ENCODE results near the gene CRYGC. TPM values are rescaled to one million over a fixed set of nuclear protein-coding genes. Genes with fewer than 3 reads are reported as not detected.
"Not testable (repeated sequence)": the region's sequence is repeated elsewhere in the genome, so short reads cannot be mapped to it uniquely, and the experiment has no call there.

CRYGC gene
- polyA plus RNA-seq, 1 donor = not detected

GRCh38 chr2:208118918-208119317 lies 10.7 kb downstream of the CRYGC start:
- H3K27me3 ChIP-seq (ENCODE audit: control insufficient read depth, insufficient read depth, low read length) = no peaks in the 10 kb centered on the region
- no peak overlapping the region for H3K4me3 ChIP-seq (ENCODE audit: low read length)
- DNase-seq = no peak
- H3K4me1 ChIP-seq (ENCODE audit: control insufficient read depth, insufficient read depth, low read length) = no peaks in the 10 kb centered on the region
- no peak overlapping the region for H3K27ac ChIP-seq (ENCODE audit: low read length)
- H3K36me3 ChIP-seq (ENCODE audit: control insufficient read depth, insufficient read depth, low read length) = no peaks in the 10 kb centered on the region
- H3K9me3 ChIP-seq (ENCODE audit: control insufficient read depth, low read depth, low read length) = no peaks in the 10 kb centered on the region
- no CpG with 5 or more reads among the region's 3 CpGs for WGBS (ENCODE audit: insufficient coverage, low lambda C conversion rate)

DNA sequence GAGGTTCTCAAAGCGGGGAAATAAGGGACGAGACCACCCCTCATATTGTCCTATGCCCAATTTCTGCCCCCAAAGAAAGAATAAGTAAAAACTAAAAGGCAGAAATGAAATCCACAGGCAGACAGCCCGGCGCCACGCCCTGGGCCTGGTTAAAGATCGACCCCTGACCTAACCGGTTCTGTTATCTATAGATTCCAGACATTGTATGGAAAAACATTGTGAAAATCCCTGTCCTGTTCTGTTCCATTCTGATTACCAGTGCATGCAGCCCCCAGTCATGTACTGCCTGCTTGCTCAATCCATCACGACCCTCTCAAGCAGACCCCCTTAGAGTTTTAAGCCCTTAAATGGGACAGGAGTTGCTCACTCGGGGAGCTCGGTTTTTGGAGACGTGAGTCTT lies 12.2 kb downstream of the CRYGC start:
- H3K27me3 ChIP-seq (ENCODE audit: control insufficient read depth, insufficient read depth, low read length); DNase-seq; H3K4me1 ChIP-seq (ENCODE audit: control insufficient read depth, insufficient read depth, low read length); H3K27ac ChIP-seq (ENCODE audit: low read length); H3K4me3 ChIP-seq (ENCODE audit: low read length); H3K9me3 ChIP-seq (ENCODE audit: control insufficient read depth, low read depth, low read length); H3K36me3 ChIP-seq (ENCODE audit: control insufficient read depth, insufficient read depth, low read length): not testable (repeated sequence)
- no CpG with 5 or more reads among the region's 11 CpGs for WGBS (ENCODE audit: insufficient coverage, low lambda C conversion rate)

DNA sequence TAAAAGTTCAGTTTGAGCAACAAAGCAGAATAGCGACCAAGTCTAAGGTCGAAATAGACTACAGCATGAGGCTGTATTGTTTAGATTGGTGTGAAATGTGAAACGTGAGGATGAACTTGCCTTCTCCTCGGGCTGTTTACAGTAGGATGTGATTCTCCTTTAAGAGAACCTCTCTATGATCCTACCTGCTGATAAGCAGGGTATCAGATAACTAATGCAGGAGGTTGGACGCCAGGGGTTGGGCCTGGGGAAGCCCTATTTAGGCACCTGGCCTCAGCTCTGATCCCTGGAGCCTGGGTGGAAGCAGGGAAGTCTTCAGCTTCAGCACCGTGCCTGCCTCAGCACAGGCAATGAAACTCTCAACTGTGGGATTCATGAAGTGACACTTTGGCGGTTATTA lies 16.7 kb downstream of the CRYGC start:
- WGBS (ENCODE audit: insufficient coverage, low lambda C conversion rate) = no CpG with 5 or more reads among the region's 7 CpGs
- Histone ChIP-seq H3K9me3 (ENCODE audit: control insufficient read depth, low read depth, low read length) (no peaks in the 10 kb centered on the region), H3K4me1 (ENCODE audit: control insufficient read depth, insufficient read depth, low read length) (peaks cover 9% of the 10 kb centered on the region), H3K4me3 (ENCODE audit: low read length) (no peak overlapping the region), H3K27ac (ENCODE audit: low read length) (no peak overlapping the region), H3K36me3 (ENCODE audit: control insufficient read depth, insufficient read depth, low read length) (no peaks in the 10 kb centered on the region), H3K27me3 (ENCODE audit: control insufficient read depth, insufficient read depth, low read length) (peaks cover 3% of the 10 kb centered on the region)
- DNase-seq = peak in 1 of 2 donors; percentile 23

DNA sequence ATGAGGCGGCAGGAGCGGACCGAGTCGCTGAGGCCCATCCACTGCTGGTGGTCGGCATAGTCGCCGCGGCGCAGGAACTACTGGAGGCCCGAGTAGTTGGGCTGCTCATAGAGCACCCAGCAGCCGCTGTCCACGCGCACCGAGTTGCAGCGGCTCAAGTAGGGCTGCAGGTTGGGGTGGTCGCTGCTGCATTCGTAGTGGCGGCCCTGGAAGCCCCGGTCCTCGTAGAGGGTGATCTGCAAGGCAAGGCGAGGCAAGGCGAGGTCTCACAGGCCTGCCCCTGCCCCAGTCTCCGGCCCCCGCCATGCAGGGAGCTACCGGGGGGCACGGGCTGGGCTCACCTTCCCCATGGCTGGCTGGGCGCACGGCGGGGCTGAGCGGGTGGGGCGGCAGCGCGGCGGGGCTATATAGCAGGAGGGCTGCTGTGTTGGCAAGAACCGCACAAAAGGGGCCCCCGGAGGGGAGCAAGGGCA lies 17.3 kb downstream of the CRYGC start:
- not testable (repeated sequence) for H3K27ac ChIP-seq (ENCODE audit: low read length); H3K36me3 ChIP-seq (ENCODE audit: control insufficient read depth, insufficient read depth, low read length); H3K27me3 ChIP-seq (ENCODE audit: control insufficient read depth, insufficient read depth, low read length); H3K4me1 ChIP-seq (ENCODE audit: control insufficient read depth, insufficient read depth, low read length); H3K4me3 ChIP-seq (ENCODE audit: low read length); H3K9me3 ChIP-seq (ENCODE audit: control insufficient read depth, low read depth, low read length)
- whole genome bisulfite sequencing (ENCODE audit: insufficient coverage, low lambda C conversion rate) = no CpG with 5 or more reads among the region's 36 CpGs
- DNase-seq = peak in 1 of 2 donors; percentile 17

DNA sequence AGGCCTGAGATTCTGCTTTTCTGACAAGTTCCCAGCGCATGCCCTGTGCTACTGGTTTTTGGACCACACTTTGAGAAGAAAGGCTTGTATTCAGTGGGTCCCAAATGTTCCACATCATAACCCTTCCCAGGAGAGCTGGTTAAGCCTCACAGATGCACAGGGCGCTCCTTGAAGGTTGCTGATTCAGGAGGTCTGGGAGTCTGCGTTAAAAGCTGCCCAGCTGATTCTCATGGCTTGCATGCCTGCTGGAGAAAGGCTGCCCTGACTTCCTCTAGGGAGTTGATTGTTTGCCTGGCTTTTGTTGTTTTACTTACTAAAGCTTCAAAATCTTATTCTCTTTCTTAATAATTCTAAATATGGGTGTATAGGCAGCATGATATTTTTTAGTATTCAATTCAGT lies 26.0 kb downstream of the CRYGC start:
- WGBS (ENCODE audit: insufficient coverage, low lambda C conversion rate) = no CpG with 5 or more reads among the region's 3 CpGs

DNA sequence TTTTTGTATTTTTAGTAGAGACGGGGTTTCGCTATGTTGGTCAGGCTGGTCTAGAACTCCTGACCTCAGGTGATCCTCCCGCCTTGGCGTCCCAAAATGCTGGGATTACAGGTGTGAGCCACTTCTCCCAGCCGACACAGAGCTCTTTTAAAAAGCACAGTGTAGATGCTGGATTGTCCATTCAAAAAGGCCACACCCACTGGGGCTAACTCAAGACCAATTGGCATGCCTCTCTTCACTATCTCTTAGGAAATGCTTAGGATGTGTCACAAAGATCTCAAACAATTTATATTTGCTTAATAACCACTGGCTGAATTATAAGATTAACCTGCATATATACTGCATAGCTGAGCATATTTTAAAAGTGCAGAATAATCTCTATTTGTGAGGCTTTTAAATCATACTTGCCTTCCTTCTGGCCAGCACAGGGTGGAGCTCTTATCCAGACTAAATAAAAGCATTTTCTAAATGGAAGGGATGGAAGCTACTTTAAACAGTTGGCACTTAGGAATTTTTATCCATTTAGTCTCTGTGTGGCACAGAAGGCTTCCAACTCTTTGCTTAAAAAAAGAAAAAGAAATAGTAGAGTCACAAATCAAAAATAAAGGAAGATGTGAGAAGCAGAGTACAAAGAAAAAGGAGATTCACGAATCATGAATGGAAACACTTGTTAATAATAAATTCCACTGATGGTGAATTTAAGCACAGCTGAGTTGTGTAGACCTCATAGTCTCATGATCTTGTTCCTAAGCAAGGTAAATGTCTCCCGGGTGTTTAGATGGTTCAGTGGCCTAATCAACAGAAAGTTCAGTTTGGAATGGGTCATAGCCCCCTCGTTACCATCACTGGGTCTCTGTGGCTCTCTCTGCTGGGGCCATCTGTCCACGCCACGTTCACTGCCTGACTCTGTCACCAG lies 27.7 kb downstream of the CRYGC start:
- Histone ChIP-seq H3K27ac (ENCODE audit: low read length) (no peak overlapping the region), H3K36me3 (ENCODE audit: control insufficient read depth, insufficient read depth, low read length) (no peaks in the 10 kb centered on the region), H3K4me3 (ENCODE audit: low read length) (no peak overlapping the region), H3K27me3 (ENCODE audit: control insufficient read depth, insufficient read depth, low read length) (no peaks in the 10 kb centered on the region), H3K4me1 (ENCODE audit: control insufficient read depth, insufficient read depth, low read length) (no peaks in the 10 kb centered on the region), H3K9me3 (ENCODE audit: control insufficient read depth, low read depth, low read length) (no peaks in the 10 kb centered on the region)
- peak in 1 of 2 donors; percentile 30 for DNase-seq
- 0% methylated on average over 1 of the region's 10 CpGs for WGBS (ENCODE audit: insufficient coverage, low lambda C conversion rate)

More for the DNA sequence above, 26.0 kb downstream of the CRYGC start:
- no peak overlapping the region for H3K4me3 ChIP-seq (ENCODE audit: low read length)
- H3K27ac ChIP-seq (ENCODE audit: low read length) = no peak overlapping the region
- H3K4me1 ChIP-seq (ENCODE audit: control insufficient read depth, insufficient read depth, low read length) = no peaks in the 10 kb centered on the region
- no peaks in the 10 kb centered on the region for H3K9me3 ChIP-seq (ENCODE audit: control insufficient read depth, low read depth, low read length)
- H3K36me3 ChIP-seq (ENCODE audit: control insufficient read depth, insufficient read depth, low read length) = no peaks in the 10 kb centered on the region
- H3K27me3 ChIP-seq (ENCODE audit: control insufficient read depth, insufficient read depth, low read length) = no peaks in the 10 kb centered on the region
- no peak for DNase-seq

DNA sequence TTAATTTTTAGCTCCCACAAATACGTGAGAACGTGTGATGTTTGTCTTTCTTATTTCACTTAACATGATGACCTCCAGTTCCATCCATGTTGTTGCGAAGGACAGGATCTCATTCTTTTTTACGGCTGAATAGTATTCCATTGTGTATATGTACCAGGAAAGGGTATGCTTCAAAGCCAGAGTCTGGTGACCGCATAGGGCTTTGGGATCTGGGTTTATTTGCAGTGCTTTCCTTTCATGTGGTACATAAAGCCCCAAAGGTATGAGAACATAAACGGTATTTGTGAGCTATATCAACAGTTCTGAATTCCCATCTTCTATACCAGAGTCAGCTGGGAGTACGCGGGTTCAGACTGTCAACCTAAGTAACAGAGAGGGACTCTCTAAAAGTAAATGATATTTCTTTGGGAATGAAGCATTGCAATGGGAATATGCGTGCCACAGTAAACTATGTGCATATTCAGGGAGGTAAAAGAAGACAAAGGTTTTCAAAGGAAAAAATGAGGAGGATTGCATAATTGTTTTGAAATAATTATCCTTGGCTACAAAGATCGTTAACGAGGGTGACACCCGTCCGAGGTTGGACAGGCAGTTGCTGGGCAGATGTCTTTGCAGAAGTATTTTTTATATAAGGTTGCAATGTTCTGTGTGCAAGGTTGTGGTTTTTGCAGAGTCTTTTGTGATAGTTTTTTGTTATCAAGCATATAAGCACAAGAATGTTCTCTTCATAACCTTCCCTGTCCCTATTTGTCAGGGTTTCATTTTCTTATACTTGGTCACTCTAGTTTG lies 29.8 kb downstream of the CRYGC start:
- H3K9me3 ChIP-seq (ENCODE audit: control insufficient read depth, low read depth, low read length) = no peaks in the 10 kb centered on the region
- H3K36me3 ChIP-seq (ENCODE audit: control insufficient read depth, insufficient read depth, low read length) = no peaks in the 10 kb centered on the region
- WGBS (ENCODE audit: insufficient coverage, low lambda C conversion rate) = 69% methylated on average over 5 of the region's 13 CpGs
- H3K4me3 ChIP-seq (ENCODE audit: low read length) = no peak overlapping the region
- no peak for DNase-seq
- no peaks in the 10 kb centered on the region for H3K27me3 ChIP-seq (ENCODE audit: control insufficient read depth, insufficient read depth, low read length)
- H3K27ac ChIP-seq (ENCODE audit: low read length) = no peak overlapping the region
- H3K4me1 ChIP-seq (ENCODE audit: control insufficient read depth, insufficient read depth, low read length) = no peaks in the 10 kb centered on the region

DNA sequence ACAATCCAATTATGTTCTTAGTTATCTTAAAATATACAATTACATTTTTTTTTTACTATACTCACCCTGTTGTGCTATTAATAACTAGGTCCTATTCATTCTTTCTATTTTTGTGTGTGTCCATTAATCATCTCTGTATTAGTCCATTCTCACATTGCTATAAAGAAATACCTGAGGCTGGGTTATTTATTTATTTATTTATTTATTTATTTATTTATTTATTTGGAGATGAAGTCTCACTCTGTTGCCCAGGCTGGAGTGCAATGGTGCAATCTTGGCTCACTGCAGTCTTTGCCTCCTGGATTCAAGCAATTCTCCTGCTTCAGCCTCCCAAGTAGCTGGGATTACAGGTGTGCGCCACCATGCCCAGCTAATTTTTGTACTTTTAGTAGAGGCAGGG lies 30.9 kb downstream of the CRYGC start:
- not testable (repeated sequence) for H3K4me3 ChIP-seq (ENCODE audit: low read length); H3K27me3 ChIP-seq (ENCODE audit: control insufficient read depth, insufficient read depth, low read length); H3K27ac ChIP-seq (ENCODE audit: low read length); H3K4me1 ChIP-seq (ENCODE audit: control insufficient read depth, insufficient read depth, low read length); H3K36me3 ChIP-seq (ENCODE audit: control insufficient read depth, insufficient read depth, low read length); DNase-seq; H3K9me3 ChIP-seq (ENCODE audit: control insufficient read depth, low read depth, low read length)
- no CpG with 5 or more reads among the region's 1 CpG for WGBS (ENCODE audit: insufficient coverage, low lambda C conversion rate)

GRCh38 chr2:208098267-208098666 lies 31.4 kb downstream of the CRYGC start:
- no CpG with 5 or more reads among the region's 2 CpGs for WGBS (ENCODE audit: insufficient coverage, low lambda C conversion rate)
- Histone ChIP-seq H3K4me1 (ENCODE audit: control insufficient read depth, insufficient read depth, low read length) (no peaks in the 10 kb centered on the region), H3K9me3 (ENCODE audit: control insufficient read depth, low read depth, low read length) (no peaks in the 10 kb centered on the region), H3K36me3 (ENCODE audit: control insufficient read depth, insufficient read depth, low read length) (no peaks in the 10 kb centered on the region), H3K4me3 (ENCODE audit: low read length) (no peak overlapping the region), H3K27ac (ENCODE audit: low read length) (no peak overlapping the region), H3K27me3 (ENCODE audit: control insufficient read depth, insufficient read depth, low read length) (no peaks in the 10 kb centered on the region)
- no peak for DNase-seq

GRCh38 chr2:208097801-208098200 lies 31.8 kb downstream of the CRYGC start:
- H3K4me3 ChIP-seq (ENCODE audit: low read length) = no peak overlapping the region
- DNase-seq = no peak
- H3K27ac ChIP-seq (ENCODE audit: low read length) = no peak overlapping the region
- no peaks in the 10 kb centered on the region for H3K9me3 ChIP-seq (ENCODE audit: control insufficient read depth, low read depth, low read length)
- no peaks in the 10 kb centered on the region for H3K36me3 ChIP-seq (ENCODE audit: control insufficient read depth, insufficient read depth, low read length)
- WGBS (ENCODE audit: insufficient coverage, low lambda C conversion rate) = no CpG with 5 or more reads among the region's 5 CpGs
- no peaks in the 10 kb centered on the region for H3K4me1 ChIP-seq (ENCODE audit: control insufficient read depth, insufficient read depth, low read length)
- no peaks in the 10 kb centered on the region for H3K27me3 ChIP-seq (ENCODE audit: control insufficient read depth, insufficient read depth, low read length)

All from large intestine (tissue), 3 donors.